Measurements from ENCODE around the gene LOXL1.

LOXL1 gene

GRCh38 chr15:73899197-73900094, 26.8 kb upstream of the LOXL1 start:
- DNase-seq (ENCODE audit: low read depth): no peak

GRCh38 chr15:73900095-73900712, 26.1 kb upstream of the LOXL1 start:
- DNase-seq (ENCODE audit: low read depth): no peak

- no peak for DNase-seq (ENCODE audit: low read depth)
Observed at GRCh38 chr15:73901126-73901810, 25.0 kb upstream of the LOXL1 start.

GRCh38 chr15:73902121-73903020, 23.9 kb upstream of the LOXL1 start:
- no peak for DNase-seq (ENCODE audit: low read depth)

GRCh38 chr15:73904026-73904815, 22.0 kb upstream of the LOXL1 start:
- DNase-seq (ENCODE audit: low read depth): no peak

GRCh38 chr15:73905225-73905827, 20.9 kb upstream of the LOXL1 start:
- no peak for DNase-seq (ENCODE audit: low read depth)

GRCh38 chr15:73906346-73907034, 19.8 kb upstream of the LOXL1 start:
- no peak for DNase-seq (ENCODE audit: low read depth)

- DNase-seq (ENCODE audit: low read depth): no peak
Observed at GRCh38 chr15:73907035-73907408, 19.2 kb upstream of the LOXL1 start.

GRCh38 chr15:73908030-73908821, 18.0 kb upstream of the LOXL1 start:
- DNase-seq (ENCODE audit: low read depth): peak; percentile 67

GRCh38 chr15:73908822-73909122, 17.5 kb upstream of the LOXL1 start:
- no peak for DNase-seq (ENCODE audit: low read depth)

GRCh38 chr15:73909651-73910050, 16.6 kb upstream of the LOXL1 start:
- DNase-seq (ENCODE audit: low read depth): no peak

GRCh38 chr15:73910522-73911303, 15.5 kb upstream of the LOXL1 start:
- DNase-seq (ENCODE audit: low read depth): no peak

GRCh38 chr15:73912030-73912596, 14.1 kb upstream of the LOXL1 start:
- no peak for DNase-seq (ENCODE audit: low read depth)

- no peak for DNase-seq (ENCODE audit: low read depth)
Observed at GRCh38 chr15:73914145-73914544, 12.1 kb upstream of the LOXL1 start.

GRCh38 chr15:73915082-73915481, 11.2 kb upstream of the LOXL1 start:
- DNase-seq (ENCODE audit: low read depth): no peak

GRCh38 chr15:73918784-73919183, 7.5 kb upstream of the LOXL1 start:
- no peak for DNase-seq (ENCODE audit: low read depth)

- no peak for DNase-seq (ENCODE audit: low read depth)
Observed at GRCh38 chr15:73919706-73920105, 6.6 kb upstream of the LOXL1 start.

- DNase-seq (ENCODE audit: low read depth): no peak
Observed at GRCh38 chr15:73921254-73921925, 4.9 kb upstream of the LOXL1 start.

Data from activated T-cell treated with anti-CD3 and anti-CD28 coated beads for 24 hours (primary cell).